PC-9 (cell line): ENCODE data around the gene TAF9. TPM values are rescaled to one million over a fixed set of nuclear protein-coding genes. Genes with fewer than 3 reads are reported as not detected.
A peak's percentile ranks its signal among the peaks of the same experiment; 100 is the strongest.

Source experiments
- BruUV-seq: library from RNA; stranded (reverse); fragments of 400-500 nt; replicated peaks from 2 replicates; lab custom pipeline; 2021; lab: Mats Ljungman, UMichigan
- CTCF ChIA-PET: fragments of 300-600 bp; sonication (Branson Sonifier 250); formaldehyde crosslinking; loops from one replicate; lab custom pipeline; 2022; ENCODE audit warnings: antibody characterized with exemption; lab: Charles Lee
- POLR2A ChIA-PET: fragments of 300-600 bp; sonication (Branson Sonifier 250); formaldehyde crosslinking; loops from one replicate; lab custom pipeline; 2022; ENCODE audit warnings: antibody characterized with exemption; ENCODE audit not compliant: unreplicated experiment; lab: Charles Lee
- DNase-seq, 2 experiments: peaks; one replicate each; pipeline versions ENCODE4 v3.0.0 to v3.0.0-alpha.2; 2015 to 2022; ENCODE audit warnings: mixed read lengths in 1 of 2
- H2AFZ ChIP-seq: fragments of 200-600 bp; sonication (generic); 2 replicates; pipeline ENCODE4 v1.8.1; 2017; ENCODE audit warnings: antibody characterized with exemption
- H3F3A ChIP-seq: fragments of 200-600 bp; sonication (generic); 2 replicates; pipeline ENCODE4 v1.8.1; 2017; ENCODE audit warnings: antibody characterized with exemption, mild to moderate bottlenecking, low read depth; ENCODE audit not compliant: insufficient read depth
- H3K27ac ChIP-seq: fragments of 200-600 bp; sonication (generic); 2 replicates; pipeline ENCODE4 v1.6.1; 2016; ENCODE audit warnings: mixed run types
- H3K27me3 ChIP-seq: fragments of 200-600 bp; sonication (generic); 2 replicates; pipeline ENCODE4 v1.6.1; 2016; ENCODE audit warnings: low read depth, mixed run types; ENCODE audit not compliant: insufficient read depth
- H3K36me3 ChIP-seq: fragments of 200-600 bp; sonication (generic); 2 replicates; pipeline ENCODE4 v1.6.1; 2016; ENCODE audit warnings: low read depth, mixed run types
- H3K4me1 ChIP-seq: fragments of 200-600 bp; sonication (generic); replicated peaks from 2 replicates; pipeline ENCODE4 v1.6.1; 2016; ENCODE audit warnings: mixed run types; ENCODE audit not compliant: insufficient read depth
- H3K4me2 ChIP-seq: fragments of 200-600 bp; sonication (generic); 2 replicates; pipeline ENCODE4 v1.6.1; 2017; ENCODE audit warnings: mixed run types
- H3K4me3 ChIP-seq: fragments of 200-600 bp; sonication (generic); 2 replicates; pipeline ENCODE4 v1.6.1; 2016; ENCODE audit warnings: mixed run types
- H3K79me2 ChIP-seq: fragments of 200-600 bp; sonication (generic); 2 replicates; pipeline ENCODE4 v1.6.1; 2017; ENCODE audit warnings: low read depth, mixed run types
- H3K9me2 ChIP-seq: fragments of 200-600 bp; sonication (generic); 2 replicates; pipeline ENCODE4 v1.8.1; 2017; ENCODE audit warnings: mild to moderate bottlenecking; ENCODE audit not compliant: insufficient read depth
- H3K9me3 ChIP-seq: fragments of 200-600 bp; sonication (generic); 2 replicates; pipeline ENCODE4 v1.8.1; 2016; ENCODE audit warnings: low read depth; ENCODE audit not compliant: insufficient read depth
- H4K20me1 ChIP-seq: fragments of 200-600 bp; sonication (generic); 2 replicates; pipeline ENCODE4 v1.8.1; 2017; ENCODE audit not compliant: insufficient read depth
- CTCF ChIP-seq: fragments of 200-600 bp; sonication (generic); conservative IDR thresholded peaks from 2 replicates; pipeline ENCODE4 v1.6.1; 2017; ENCODE audit warnings: mixed run types, antibody characterized with exemption, mild to moderate bottlenecking, moderate library complexity
- EZH2 ChIP-seq: fragments of 200-600 bp; sonication (generic); IDR thresholded peaks from 2 replicates; pipeline ENCODE4 v1.8.0; 2017; ENCODE audit warnings: antibody characterized with exemption, low read depth
- intact Hi-C: fragments of 100-400 bp; cut with micrococcal nuclease; formaldehyde crosslinking; loops from one replicate; pipeline ENCODE4 v1.10.0; 2022; ENCODE audit not compliant: unreplicated experiment
- total RNA-seq: library from RNA; stranded (reverse); gene quantifications from 2 replicates; pipeline ENCODE4 v1.2.3, GENCODE V29; 2021

The TAF9 gene
- total RNA-seq, 1 experiment from 2014 or later, result 50.8 TPM

GRCh38 chr5:69364414-69364813, 4.9 kb downstream of the TAF9 start:
- intact Hi-C loops, result no loop called here
- ChIA-PET POLR2A (no interaction called here), CTCF (no interaction called here)
- no peaks in the 10 kb centered on the region for H3K27me3 ChIP-seq
- TF ChIP-seq EZH2 (no peak), CTCF (peak; percentile 51; the same call in 1 of the 2 replicates)
- no TSS peak for BruUV-seq
- H2AFZ ChIP-seq, result no peak overlapping the region
- no peak overlapping the region for H3K4me3 ChIP-seq
- H3K27ac ChIP-seq, result no peak overlapping the region
- no peaks in the 10 kb centered on the region for H3K9me3 ChIP-seq
- no peak overlapping the region for H3K4me2 ChIP-seq
- H3K79me2 ChIP-seq, result peaks cover 76% of the 10 kb centered on the region
- H4K20me1 ChIP-seq, result peaks cover 37% of the 10 kb centered on the region
- H3K9me2 ChIP-seq, result no peaks in the 10 kb centered on the region
- peaks cover 9% of the 10 kb centered on the region for H3K4me1 ChIP-seq
- peaks cover 9% of the 10 kb centered on the region; the same call in 1 of the 2 replicates for H3F3A ChIP-seq
- DNase-seq, result no peak
- H3K36me3 ChIP-seq, result peaks cover 30% of the 10 kb centered on the region

- Histone ChIP-seq H2AFZ (no peak overlapping the region), H3F3A (peaks cover 11% of the 10 kb centered on the region; the same call in 1 of the 2 replicates), H3K9me3 (no peaks in the 10 kb centered on the region), H3K27me3 (no peaks in the 10 kb centered on the region), H3K9me2 (no peaks in the 10 kb centered on the region), H3K4me3 (no peak overlapping the region), H3K79me2 (peaks cover 46% of the 10 kb centered on the region), H4K20me1 (peaks cover 26% of the 10 kb centered on the region), H3K27ac (no peak overlapping the region), H3K36me3 (peaks cover 19% of the 10 kb centered on the region), H3K4me2 (no peak overlapping the region), H3K4me1 (no peaks in the 10 kb centered on the region)
- DNase-seq, result no peak
- CTCF ChIA-PET, result no interaction called here
- POLR2A ChIA-PET, result no interaction called here
- no TSS peak for BruUV-seq
- no peak for TF ChIP-seq EZH2
- no peak for TF ChIP-seq CTCF
- intact Hi-C loops, result no loop called here
Measured at GRCh38 chr5:69360442-69360841, 8.9 kb downstream of the TAF9 start.

GRCh38 chr5:69359699-69360098, 9.6 kb downstream of the TAF9 start:
- H3K36me3 ChIP-seq, result peaks cover 12% of the 10 kb centered on the region
- no peak overlapping the region for H3K4me2 ChIP-seq
- BruUV-seq, result no TSS peak
- peaks cover 24% of the 10 kb centered on the region for H4K20me1 ChIP-seq
- intact Hi-C loops, result no loop called here
- no peaks in the 10 kb centered on the region for H3K9me3 ChIP-seq
- peaks cover 39% of the 10 kb centered on the region for H3K79me2 ChIP-seq
- no peaks in the 10 kb centered on the region for H3K9me2 ChIP-seq
- no peak overlapping the region for H2AFZ ChIP-seq
- POLR2A ChIA-PET, result no interaction called here
- H3K27ac ChIP-seq, result no peak overlapping the region
- TF ChIP-seq CTCF (no peak), EZH2 (no peak)
- no peak overlapping the region for H3K4me3 ChIP-seq
- no peaks in the 10 kb centered on the region for H3K27me3 ChIP-seq
- H3F3A ChIP-seq, result peaks cover 11% of the 10 kb centered on the region; the same call in 1 of the 2 replicates
- CTCF ChIA-PET, result interaction anchor here (0.5 kb wide), 1 partner anchor 28 kb away, joined by 14 read pairs; no protein-coding TSS in a partner anchor
- no peaks in the 10 kb centered on the region for H3K4me1 ChIP-seq
- no peak for DNase-seq
